Measurements from ENCODE around the gene HTRA3. TPM values are rescaled to one million over a fixed set of nuclear protein-coding genes. Genes with fewer than 3 reads are reported as not detected.

The HTRA3 gene
- total RNA-seq, 4 donors from 2014 or later: 22.8 to 65.3 (median 29.5) TPM

GRCh38 chr4:8281519-8282133 lies 12.1 kb downstream of the HTRA3 start:
- no peaks in the 10 kb centered on the region for H3K36me3 ChIP-seq
- H3K4me1 ChIP-seq: peaks cover 0 to 6% of the 10 kb centered on the region in 2 donors
- no peak overlapping the region for H3K4me3 ChIP-seq
- H3K9me3 ChIP-seq: no peaks in the 10 kb centered on the region
- peak; percentile 49 to 80 for DNase-seq
- H3K27me3 ChIP-seq: no peaks in the 10 kb centered on the region
- intact Hi-C loops (cut with DNase I; ENCODE audit: low total_unique reads): no loop called here
- peak overlapping the region; percentile 61 to 65 for H3K27ac ChIP-seq
- no peak for TF ChIP-seq POLR2A (IDR thresholded peaks at IDR 0.05)
- TF ChIP-seq, protein P1, sequence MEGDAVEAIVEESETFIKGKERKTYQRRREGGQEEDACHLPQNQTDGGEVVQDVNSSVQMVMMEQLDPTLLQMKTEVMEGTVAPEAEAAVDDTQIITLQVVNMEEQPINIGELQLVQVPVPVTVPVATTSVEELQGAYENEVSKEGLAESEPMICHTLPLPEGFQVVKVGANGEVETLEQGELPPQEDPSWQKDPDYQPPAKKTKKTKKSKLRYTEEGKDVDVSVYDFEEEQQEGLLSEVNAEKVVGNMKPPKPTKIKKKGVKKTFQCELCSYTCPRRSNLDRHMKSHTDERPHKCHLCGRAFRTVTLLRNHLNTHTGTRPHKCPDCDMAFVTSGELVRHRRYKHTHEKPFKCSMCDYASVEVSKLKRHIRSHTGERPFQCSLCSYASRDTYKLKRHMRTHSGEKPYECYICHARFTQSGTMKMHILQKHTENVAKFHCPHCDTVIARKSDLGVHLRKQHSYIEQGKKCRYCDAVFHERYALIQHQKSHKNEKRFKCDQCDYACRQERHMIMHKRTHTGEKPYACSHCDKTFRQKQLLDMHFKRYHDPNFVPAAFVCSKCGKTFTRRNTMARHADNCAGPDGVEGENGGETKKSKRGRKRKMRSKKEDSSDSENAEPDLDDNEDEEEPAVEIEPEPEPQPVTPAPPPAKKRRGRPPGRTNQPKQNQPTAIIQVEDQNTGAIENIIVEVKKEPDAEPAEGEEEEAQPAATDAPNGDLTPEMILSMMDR (IDR thresholded peaks at IDR 0.05): no peak

DNA sequence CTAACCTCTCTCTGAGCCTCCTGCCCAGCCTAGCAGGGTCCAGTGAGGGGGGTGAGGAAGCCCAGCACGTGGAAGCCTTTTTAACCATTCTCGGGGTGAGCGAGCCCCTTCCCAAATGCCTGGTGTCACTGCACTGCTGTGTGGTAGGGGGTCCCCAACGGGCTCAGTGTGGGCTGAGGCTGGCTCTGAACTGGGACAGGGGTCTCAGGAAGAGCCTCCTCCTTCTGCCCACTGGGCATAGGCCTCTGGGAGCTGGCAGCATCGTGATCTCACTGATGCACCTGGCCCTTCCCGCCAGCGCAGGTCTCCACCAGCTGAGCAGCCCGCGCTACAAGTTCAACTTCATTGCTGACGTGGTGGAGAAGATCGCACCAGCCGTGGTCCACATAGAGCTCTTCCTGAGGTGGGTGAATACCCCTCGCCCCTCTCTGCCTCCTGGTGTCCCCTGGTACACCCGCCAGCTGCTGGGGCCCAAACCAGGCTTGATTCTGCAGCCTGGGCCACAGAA lies 12.6 kb downstream of the HTRA3 start:
- no peaks in the 10 kb centered on the region for H3K9me3 ChIP-seq
- no peak for DNase-seq
- H3K4me1 ChIP-seq: peaks cover 0 to 2% of the 10 kb centered on the region in 2 donors
- TF ChIP-seq, protein P1 (IDR thresholded peaks at IDR 0.05): no peak
- no peak for TF ChIP-seq POLR2A (IDR thresholded peaks at IDR 0.05)
- H3K4me3 ChIP-seq: no peak overlapping the region
- no peaks in the 10 kb centered on the region for H3K36me3 ChIP-seq
- H3K27ac ChIP-seq: peak overlapping the region; percentile 61 to 65
- intact Hi-C loops (cut with DNase I; ENCODE audit: low total_unique reads): no loop called here
- H3K27me3 ChIP-seq: no peaks in the 10 kb centered on the region

DNA sequence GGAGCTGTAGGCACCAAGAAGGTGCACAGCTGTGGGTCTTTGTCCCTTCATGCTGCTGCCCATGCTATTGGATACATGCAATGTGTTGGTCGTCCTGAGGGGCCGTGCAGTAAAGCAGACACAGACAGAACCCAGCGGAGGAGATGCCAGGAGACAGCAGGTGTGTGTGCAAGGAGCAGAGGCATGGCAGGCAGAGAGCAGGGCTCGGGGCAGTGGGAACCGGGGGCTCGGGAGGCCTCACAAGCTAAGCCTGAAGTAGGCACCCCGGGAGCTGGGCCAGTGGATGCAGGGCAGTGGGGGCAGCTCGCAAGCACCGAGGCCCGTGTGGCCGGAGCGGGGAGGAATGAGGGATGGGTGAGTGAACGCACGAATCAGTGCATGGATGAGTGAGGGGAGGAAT lies 13.2 kb downstream of the HTRA3 start:
- no peaks in the 10 kb centered on the region for H3K4me1 ChIP-seq
- no peak for TF ChIP-seq POLR2A (IDR thresholded peaks at IDR 0.05)
- TF ChIP-seq, protein P1 (IDR thresholded peaks at IDR 0.05): no peak

DNA sequence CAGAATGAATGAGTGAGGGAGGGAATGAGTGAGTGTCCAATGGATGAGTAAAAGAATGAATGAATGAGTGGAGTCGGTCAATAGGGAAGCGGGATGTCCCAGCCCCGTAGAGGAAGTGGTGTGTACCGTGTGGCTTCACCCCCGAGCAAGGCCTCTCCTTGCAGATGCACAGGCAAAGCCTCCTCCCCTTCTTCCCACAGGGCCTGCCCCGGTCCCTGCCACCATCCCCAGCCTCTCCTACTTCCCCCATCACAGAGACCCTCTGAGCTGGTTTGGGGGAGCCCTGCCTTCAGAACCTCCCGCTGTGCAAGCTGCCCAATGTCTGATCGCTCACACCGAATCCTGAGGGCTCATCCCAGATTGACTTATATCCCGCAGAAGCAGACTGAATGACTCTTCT lies 13.6 kb downstream of the HTRA3 start:
- no peak for DNase-seq
- H3K9me3 ChIP-seq: no peaks in the 10 kb centered on the region
- H3K27me3 ChIP-seq: no peaks in the 10 kb centered on the region
- H3K4me1 ChIP-seq: no peaks in the 10 kb centered on the region
- H3K4me3 ChIP-seq: no peak overlapping the region
- intact Hi-C loops (cut with DNase I; ENCODE audit: low total_unique reads): no loop called here
- no peak overlapping the region for H3K27ac ChIP-seq
- no peaks in the 10 kb centered on the region for H3K36me3 ChIP-seq
- TF ChIP-seq, protein P1 (IDR thresholded peaks at IDR 0.05): no peak
- no peak for TF ChIP-seq POLR2A (IDR thresholded peaks at IDR 0.05)

More for the DNA sequence above, 13.2 kb downstream of the HTRA3 start:
- DNase-seq: no peak
- intact Hi-C loops (cut with DNase I; ENCODE audit: low total_unique reads): no loop called here
- H3K27me3 ChIP-seq: no peaks in the 10 kb centered on the region
- H3K27ac ChIP-seq: no peak overlapping the region
- H3K9me3 ChIP-seq: no peaks in the 10 kb centered on the region
- H3K4me3 ChIP-seq: no peak overlapping the region
- no peaks in the 10 kb centered on the region for H3K36me3 ChIP-seq

DNA sequence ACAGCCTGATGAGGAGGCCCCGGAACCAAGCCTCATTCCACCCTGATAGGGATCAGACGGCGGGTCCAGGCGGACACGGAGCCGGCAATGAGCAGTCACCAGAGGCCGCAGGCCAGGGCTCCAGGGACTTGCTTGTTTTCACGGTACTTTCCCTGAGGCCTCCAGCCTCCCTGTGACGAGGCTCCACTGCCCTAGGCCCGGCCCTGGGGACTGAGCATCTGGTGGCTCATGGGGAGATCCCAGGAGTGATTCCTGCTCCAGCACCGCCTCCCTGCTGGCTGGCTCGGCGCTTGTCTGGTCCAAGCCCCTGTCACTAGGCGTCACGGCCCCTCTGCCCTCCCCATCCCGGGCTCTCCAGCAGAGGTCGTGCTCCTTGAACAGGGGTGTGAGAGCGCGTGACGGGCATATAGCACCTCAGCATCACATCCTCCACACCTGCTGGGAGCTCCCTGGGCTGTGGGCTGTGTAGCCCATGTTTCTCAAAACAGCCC lies 14.1 kb downstream of the HTRA3 start:
- H3K4me1 ChIP-seq: no peaks in the 10 kb centered on the region
- TF ChIP-seq, protein P1 (IDR thresholded peaks at IDR 0.05): no peak
- TF ChIP-seq POLR2A (IDR thresholded peaks at IDR 0.05): no peak
- intact Hi-C loops (cut with DNase I; ENCODE audit: low total_unique reads): no loop called here
- no peaks in the 10 kb centered on the region for H3K27me3 ChIP-seq
- no peak overlapping the region for H3K27ac ChIP-seq
- H3K36me3 ChIP-seq: no peaks in the 10 kb centered on the region
- H3K9me3 ChIP-seq: no peaks in the 10 kb centered on the region
- no peak for DNase-seq
- H3K4me3 ChIP-seq: no peak overlapping the region

All from uterus (tissue), 4 donors.